Measurements from ENCODE around the gene WDPCP. TPM values are rescaled to one million over a fixed set of nuclear protein-coding genes. Genes with fewer than 3 reads are reported as not detected.
"Not testable (repeated sequence)": the region's sequence is repeated elsewhere in the genome, so short reads cannot be mapped to it uniquely, and the experiment has no call there.

WDPCP gene
- total and polyA plus RNA-seq, 4 donors, result 1.1 to 7.6 (median 2.7) TPM

DNA sequence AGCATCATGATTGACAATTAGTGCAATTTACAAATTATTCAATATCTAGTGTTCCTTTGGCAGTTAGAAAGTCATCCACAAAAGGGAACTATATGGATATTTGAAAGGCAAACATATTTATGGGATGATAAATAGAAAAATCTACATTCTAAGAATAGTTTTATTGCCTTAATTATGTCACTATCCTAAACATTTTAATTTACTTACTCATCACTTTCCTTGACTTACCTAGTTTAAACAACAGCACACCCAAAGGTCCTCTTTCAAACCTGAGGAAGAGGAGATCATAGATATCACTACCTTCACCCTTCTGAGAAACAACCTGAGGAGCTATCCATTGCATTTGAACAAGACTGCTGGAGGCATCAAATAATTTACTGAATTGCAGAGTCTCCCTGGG is 184.5 kb downstream of the WDPCP start:
- Histone ChIP-seq H3K4me1 (ENCODE audit: control insufficient read depth in 4 of 4, insufficient read depth in 4 of 4, low read length in 3 of 4) (no peaks in the 10 kb centered on the region), H3K4me3 (ENCODE audit: low read depth in 1 of 3, low read length in 3 of 3) (no peak overlapping the region), H3K9me3 (ENCODE audit: control insufficient read depth in 4 of 4, low read length in 3 of 4) (peaks cover 0 to 2% (median 0%) of the 10 kb centered on the region in 4 donors), H3K27me3 (ENCODE audit: control insufficient read depth in 4 of 4, insufficient read depth in 4 of 4, low read length in 3 of 4) (no peaks in the 10 kb centered on the region), H3K9ac (ENCODE audit: low read depth in 1 of 2, low read length in 2 of 2) (no peak overlapping the region), H3K27ac (ENCODE audit: low read depth in 1 of 2, low read length in 2 of 2) (no peak overlapping the region), H3K36me3 (ENCODE audit: control insufficient read depth in 4 of 4, insufficient read depth in 3 of 4, low read depth in 1 of 4, low read length in 3 of 4) (peaks cover 0 to 3% (median 2%) of the 10 kb centered on the region in 4 donors)
- TF ChIP-seq FOXA2 (IDR thresholded peaks at IDR 0.05) (no peak), GABPA (IDR thresholded peaks at IDR 0.05 in 1 of 2, conservative IDR thresholded peaks at IDR 0.05 in 1 of 2) (no peak), FOXA1 (IDR thresholded peaks at IDR 0.05) (no peak)
- no peak for DNase-seq (ENCODE audit: low spot score)

DNA sequence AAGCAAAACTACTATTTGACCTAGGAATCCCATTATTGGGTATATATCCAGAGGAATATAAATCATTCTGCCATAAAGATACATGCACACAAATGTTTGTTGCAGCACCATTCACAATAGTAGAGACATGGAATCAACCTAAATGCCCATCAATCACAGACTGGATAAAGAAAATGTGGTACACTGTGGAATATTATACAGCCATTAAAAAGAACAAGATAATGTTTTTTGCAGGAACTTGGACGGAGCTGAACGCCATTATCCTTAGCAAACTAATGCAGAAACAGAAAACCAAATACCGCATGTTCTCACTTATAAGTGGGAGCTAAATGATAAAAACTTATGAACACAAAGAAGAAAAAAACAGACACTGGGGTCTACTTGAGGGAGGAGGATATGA is 185.4 kb downstream of the WDPCP start:
- not testable (repeated sequence) for DNase-seq (ENCODE audit: low spot score); H3K4me1 ChIP-seq (ENCODE audit: control insufficient read depth in 4 of 4, insufficient read depth in 4 of 4, low read length in 3 of 4); H3K9ac ChIP-seq (ENCODE audit: low read depth in 1 of 2, low read length in 2 of 2); H3K9me3 ChIP-seq (ENCODE audit: control insufficient read depth in 4 of 4, low read length in 3 of 4); H3K4me3 ChIP-seq (ENCODE audit: low read depth in 1 of 3, low read length in 3 of 3); H3K27ac ChIP-seq (ENCODE audit: low read depth in 1 of 2, low read length in 2 of 2); H3K36me3 ChIP-seq (ENCODE audit: control insufficient read depth in 4 of 4, insufficient read depth in 3 of 4, low read depth in 1 of 4, low read length in 3 of 4); H3K27me3 ChIP-seq (ENCODE audit: control insufficient read depth in 4 of 4, insufficient read depth in 4 of 4, low read length in 3 of 4)
- WGBS, result 98% methylated on average over 3 of the region's 3 CpGs

DNA sequence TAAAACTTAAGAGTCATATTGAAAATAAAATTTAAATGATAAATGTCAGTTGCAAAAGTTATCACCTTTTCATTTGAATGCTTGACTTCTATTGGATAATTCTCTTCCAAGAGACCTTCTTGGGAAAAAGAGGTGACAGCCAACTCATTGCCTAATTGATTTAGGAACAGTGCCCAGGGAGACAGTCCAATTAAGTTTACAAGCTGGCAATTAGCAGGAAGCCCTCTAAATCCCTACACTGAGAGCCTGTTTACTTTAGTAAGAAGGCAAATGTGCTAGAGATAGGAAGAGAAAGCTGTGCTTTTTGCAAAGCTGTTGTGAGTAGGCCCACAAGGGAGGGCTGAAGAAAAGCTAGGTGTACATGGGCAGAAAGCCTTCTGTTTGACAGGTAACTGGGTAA is 189.1 kb downstream of the WDPCP start:
- Histone ChIP-seq H3K27me3 (ENCODE audit: control insufficient read depth in 4 of 4, insufficient read depth in 4 of 4, low read length in 3 of 4) (no peaks in the 10 kb centered on the region), H3K27ac (ENCODE audit: low read depth in 1 of 2, low read length in 2 of 2) (no peak overlapping the region), H3K4me3 (ENCODE audit: low read depth in 1 of 3, low read length in 3 of 3) (no peak overlapping the region), H3K9me3 (ENCODE audit: control insufficient read depth in 4 of 4, low read length in 3 of 4) (peaks cover 0 to 2% (median 0%) of the 10 kb centered on the region in 4 donors), H3K9ac (ENCODE audit: low read depth in 1 of 2, low read length in 2 of 2) (no peak overlapping the region), H3K4me1 (ENCODE audit: control insufficient read depth in 4 of 4, insufficient read depth in 4 of 4, low read length in 3 of 4) (no peaks in the 10 kb centered on the region), H3K36me3 (ENCODE audit: control insufficient read depth in 4 of 4, insufficient read depth in 3 of 4, low read depth in 1 of 4, low read length in 3 of 4) (peaks cover 0 to 3% (median 0%) of the 10 kb centered on the region in 4 donors)
- TF ChIP-seq TAF1 (conservative IDR thresholded peaks at IDR 0.05), result no peak
- TF ChIP-seq, protein P1, sequence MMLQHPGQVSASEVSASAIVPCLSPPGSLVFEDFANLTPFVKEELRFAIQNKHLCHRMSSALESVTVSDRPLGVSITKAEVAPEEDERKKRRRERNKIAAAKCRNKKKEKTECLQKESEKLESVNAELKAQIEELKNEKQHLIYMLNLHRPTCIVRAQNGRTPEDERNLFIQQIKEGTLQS (IDR thresholded peaks at IDR 0.05), result no peak
- no peak for DNase-seq (ENCODE audit: low spot score)

DNA sequence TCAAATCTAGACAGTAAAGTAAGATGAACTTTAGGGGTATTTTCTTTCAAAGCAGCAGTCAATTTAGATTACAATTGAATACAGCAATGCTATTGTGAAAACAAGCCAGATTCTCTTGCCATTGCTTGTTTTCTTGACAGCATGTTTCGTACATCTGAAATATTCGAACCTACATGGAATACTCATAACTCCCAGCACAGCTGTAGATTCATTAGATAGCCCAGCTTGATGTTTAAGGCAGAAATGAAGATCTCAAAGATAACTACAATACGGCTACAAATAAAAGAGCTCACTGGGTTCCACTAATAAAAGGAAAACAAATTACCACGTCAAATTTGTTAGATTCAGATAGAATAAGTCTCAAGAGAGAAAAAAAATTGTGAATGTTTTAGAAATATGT is 208.8 kb downstream of the WDPCP start:
- no peak for DNase-seq (ENCODE audit: low spot score)
- WGBS, result 95% methylated on average over 4 of the region's 4 CpGs
- no peak for TF ChIP-seq SP1 (IDR thresholded peaks at IDR 0.05)
- TF ChIP-seq FOXA1 (IDR thresholded peaks at IDR 0.05), result no peak
- TF ChIP-seq RXRA (IDR thresholded peaks at IDR 0.05), result no peak
- TF ChIP-seq, protein P2, sequence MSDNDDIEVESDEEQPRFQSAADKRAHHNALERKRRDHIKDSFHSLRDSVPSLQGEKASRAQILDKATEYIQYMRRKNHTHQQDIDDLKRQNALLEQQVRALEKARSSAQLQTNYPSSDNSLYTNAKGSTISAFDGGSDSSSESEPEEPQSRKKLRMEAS (IDR thresholded peaks at IDR 0.05), result no peak
- no peak for TF ChIP-seq EGR1 (IDR thresholded peaks at IDR 0.05; ENCODE audit: low read depth in 2 of 2)
- TF ChIP-seq FOXA2 (IDR thresholded peaks at IDR 0.05), result no peak
- TF ChIP-seq JUND (IDR thresholded peaks at IDR 0.05), result no peak
- no peak for TF ChIP-seq NR2F2 (IDR thresholded peaks at IDR 0.05)
- TF ChIP-seq, protein P3, sequence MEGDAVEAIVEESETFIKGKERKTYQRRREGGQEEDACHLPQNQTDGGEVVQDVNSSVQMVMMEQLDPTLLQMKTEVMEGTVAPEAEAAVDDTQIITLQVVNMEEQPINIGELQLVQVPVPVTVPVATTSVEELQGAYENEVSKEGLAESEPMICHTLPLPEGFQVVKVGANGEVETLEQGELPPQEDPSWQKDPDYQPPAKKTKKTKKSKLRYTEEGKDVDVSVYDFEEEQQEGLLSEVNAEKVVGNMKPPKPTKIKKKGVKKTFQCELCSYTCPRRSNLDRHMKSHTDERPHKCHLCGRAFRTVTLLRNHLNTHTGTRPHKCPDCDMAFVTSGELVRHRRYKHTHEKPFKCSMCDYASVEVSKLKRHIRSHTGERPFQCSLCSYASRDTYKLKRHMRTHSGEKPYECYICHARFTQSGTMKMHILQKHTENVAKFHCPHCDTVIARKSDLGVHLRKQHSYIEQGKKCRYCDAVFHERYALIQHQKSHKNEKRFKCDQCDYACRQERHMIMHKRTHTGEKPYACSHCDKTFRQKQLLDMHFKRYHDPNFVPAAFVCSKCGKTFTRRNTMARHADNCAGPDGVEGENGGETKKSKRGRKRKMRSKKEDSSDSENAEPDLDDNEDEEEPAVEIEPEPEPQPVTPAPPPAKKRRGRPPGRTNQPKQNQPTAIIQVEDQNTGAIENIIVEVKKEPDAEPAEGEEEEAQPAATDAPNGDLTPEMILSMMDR (IDR thresholded peaks at IDR 0.05; ENCODE audit: low read depth, low read length, missing input control), result no peak
- TF ChIP-seq, protein P4, sequence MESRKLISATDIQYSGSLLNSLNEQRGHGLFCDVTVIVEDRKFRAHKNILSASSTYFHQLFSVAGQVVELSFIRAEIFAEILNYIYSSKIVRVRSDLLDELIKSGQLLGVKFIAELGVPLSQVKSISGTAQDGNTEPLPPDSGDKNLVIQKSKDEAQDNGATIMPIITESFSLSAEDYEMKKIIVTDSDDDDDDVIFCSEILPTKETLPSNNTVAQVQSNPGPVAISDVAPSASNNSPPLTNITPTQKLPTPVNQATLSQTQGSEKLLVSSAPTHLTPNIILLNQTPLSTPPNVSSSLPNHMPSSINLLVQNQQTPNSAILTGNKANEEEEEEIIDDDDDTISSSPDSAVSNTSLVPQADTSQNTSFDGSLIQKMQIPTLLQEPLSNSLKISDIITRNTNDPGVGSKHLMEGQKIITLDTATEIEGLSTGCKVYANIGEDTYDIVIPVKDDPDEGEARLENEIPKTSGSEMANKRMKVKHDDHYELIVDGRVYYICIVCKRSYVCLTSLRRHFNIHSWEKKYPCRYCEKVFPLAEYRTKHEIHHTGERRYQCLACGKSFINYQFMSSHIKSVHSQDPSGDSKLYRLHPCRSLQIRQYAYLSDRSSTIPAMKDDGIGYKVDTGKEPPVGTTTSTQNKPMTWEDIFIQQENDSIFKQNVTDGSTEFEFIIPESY (IDR thresholded peaks at IDR 0.05), result no peak
- no peak for TF ChIP-seq HNF4A (conservative IDR thresholded peaks at IDR 0.05)
- TF ChIP-seq TAF1 (conservative IDR thresholded peaks at IDR 0.05), result no peak
- TF ChIP-seq, protein P5, sequence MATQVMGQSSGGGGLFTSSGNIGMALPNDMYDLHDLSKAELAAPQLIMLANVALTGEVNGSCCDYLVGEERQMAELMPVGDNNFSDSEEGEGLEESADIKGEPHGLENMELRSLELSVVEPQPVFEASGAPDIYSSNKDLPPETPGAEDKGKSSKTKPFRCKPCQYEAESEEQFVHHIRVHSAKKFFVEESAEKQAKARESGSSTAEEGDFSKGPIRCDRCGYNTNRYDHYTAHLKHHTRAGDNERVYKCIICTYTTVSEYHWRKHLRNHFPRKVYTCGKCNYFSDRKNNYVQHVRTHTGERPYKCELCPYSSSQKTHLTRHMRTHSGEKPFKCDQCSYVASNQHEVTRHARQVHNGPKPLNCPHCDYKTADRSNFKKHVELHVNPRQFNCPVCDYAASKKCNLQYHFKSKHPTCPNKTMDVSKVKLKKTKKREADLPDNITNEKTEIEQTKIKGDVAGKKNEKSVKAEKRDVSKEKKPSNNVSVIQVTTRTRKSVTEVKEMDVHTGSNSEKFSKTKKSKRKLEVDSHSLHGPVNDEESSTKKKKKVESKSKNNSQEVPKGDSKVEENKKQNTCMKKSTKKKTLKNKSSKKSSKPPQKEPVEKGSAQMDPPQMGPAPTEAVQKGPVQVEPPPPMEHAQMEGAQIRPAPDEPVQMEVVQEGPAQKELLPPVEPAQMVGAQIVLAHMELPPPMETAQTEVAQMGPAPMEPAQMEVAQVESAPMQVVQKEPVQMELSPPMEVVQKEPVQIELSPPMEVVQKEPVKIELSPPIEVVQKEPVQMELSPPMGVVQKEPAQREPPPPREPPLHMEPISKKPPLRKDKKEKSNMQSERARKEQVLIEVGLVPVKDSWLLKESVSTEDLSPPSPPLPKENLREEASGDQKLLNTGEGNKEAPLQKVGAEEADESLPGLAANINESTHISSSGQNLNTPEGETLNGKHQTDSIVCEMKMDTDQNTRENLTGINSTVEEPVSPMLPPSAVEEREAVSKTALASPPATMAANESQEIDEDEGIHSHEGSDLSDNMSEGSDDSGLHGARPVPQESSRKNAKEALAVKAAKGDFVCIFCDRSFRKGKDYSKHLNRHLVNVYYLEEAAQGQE (IDR thresholded peaks at IDR 0.05), result no peak
- no peak for TF ChIP-seq YY1 (IDR thresholded peaks at IDR 0.05)
- TF ChIP-seq HNF4G (IDR thresholded peaks at IDR 0.05), result no peak
- TF ChIP-seq, protein P1 (IDR thresholded peaks at IDR 0.05), result no peak

More for the DNA sequence above, 208.8 kb downstream of the WDPCP start:
- H3K27ac ChIP-seq (ENCODE audit: low read depth in 1 of 2, low read length in 2 of 2), result no peak overlapping the region
- no peak overlapping the region for H3K4me3 ChIP-seq (ENCODE audit: low read depth in 1 of 3, low read length in 3 of 3)
- no peaks in the 10 kb centered on the region for H3K27me3 ChIP-seq (ENCODE audit: control insufficient read depth in 4 of 4, insufficient read depth in 4 of 4, low read length in 3 of 4)
- H3K36me3 ChIP-seq (ENCODE audit: control insufficient read depth in 4 of 4, insufficient read depth in 3 of 4, low read depth in 1 of 4, low read length in 3 of 4), result peaks cover 0 to 2% (median 0%) of the 10 kb centered on the region in 4 donors
- H3K4me1 ChIP-seq (ENCODE audit: control insufficient read depth in 4 of 4, insufficient read depth in 4 of 4, low read length in 3 of 4), result peaks cover 0 to 5% (median 0%) of the 10 kb centered on the region in 4 donors
- no peak overlapping the region for H3K9ac ChIP-seq (ENCODE audit: low read depth in 1 of 2, low read length in 2 of 2)
- no peaks in the 10 kb centered on the region for H3K9me3 ChIP-seq (ENCODE audit: control insufficient read depth in 4 of 4, low read length in 3 of 4)
